Bronchial epithelial cell (primary cell): ENCODE data around the gene NTM. TPM values are rescaled to one million over a fixed set of nuclear protein-coding genes. Genes with fewer than 3 reads are reported as not detected.
A peak's percentile ranks its signal among the peaks of the same experiment; 100 is the strongest.
"Not testable (repeated sequence)": the region's sequence is repeated elsewhere in the genome, so short reads cannot be mapped to it uniquely, and the experiment has no call there.

Source experiments
- DNase-seq: peaks from one replicate; pipeline ENCODE4 v3.0.0-alpha.2; 2010; ENCODE audit warnings: low read depth
- FAIRE-seq: peaks from 2 replicates; lab custom pipeline; 2011; peaks lifted over from hg19 to GRCh38; lab: Jason Lieb, UNC
- H3K27me3 ChIP-seq: 2 replicates; pipeline ENCODE4 v1.5.1; 2011; ENCODE audit warnings: low read length; ENCODE audit not compliant: control insufficient read depth, insufficient read depth
- H3K36me3 ChIP-seq: 2 replicates; pipeline ENCODE4 v1.5.1; 2011; ENCODE audit warnings: low read length; ENCODE audit not compliant: control insufficient read depth, insufficient read depth
- H3K4me3 ChIP-seq: 2 replicates; pipeline ENCODE4 v1.5.1; 2011; ENCODE audit warnings: mild to moderate bottlenecking, low read depth, low read length, control low read depth
- total RNA-seq: library from RNA; depleted of rRNA; stranded (reverse); fragments of >200 nt; gene quantifications from 2 replicates; pipeline ENCODE4 v1.2.1, GENCODE V29; 2014
- TF ChIP-seq, protein P1 (sequence below): IDR thresholded peaks from 2 replicates; pipeline ENCODE4 v1.5.1; 2011; ENCODE audit warnings: mild to moderate bottlenecking, moderate library complexity, low read length, control low read depth, inconsistent platforms; ENCODE audit not compliant: insufficient read depth, severe bottlenecking

NTM gene
- total RNA-seq, 1 donor from 2014 or later = 4.2 TPM

DNA sequence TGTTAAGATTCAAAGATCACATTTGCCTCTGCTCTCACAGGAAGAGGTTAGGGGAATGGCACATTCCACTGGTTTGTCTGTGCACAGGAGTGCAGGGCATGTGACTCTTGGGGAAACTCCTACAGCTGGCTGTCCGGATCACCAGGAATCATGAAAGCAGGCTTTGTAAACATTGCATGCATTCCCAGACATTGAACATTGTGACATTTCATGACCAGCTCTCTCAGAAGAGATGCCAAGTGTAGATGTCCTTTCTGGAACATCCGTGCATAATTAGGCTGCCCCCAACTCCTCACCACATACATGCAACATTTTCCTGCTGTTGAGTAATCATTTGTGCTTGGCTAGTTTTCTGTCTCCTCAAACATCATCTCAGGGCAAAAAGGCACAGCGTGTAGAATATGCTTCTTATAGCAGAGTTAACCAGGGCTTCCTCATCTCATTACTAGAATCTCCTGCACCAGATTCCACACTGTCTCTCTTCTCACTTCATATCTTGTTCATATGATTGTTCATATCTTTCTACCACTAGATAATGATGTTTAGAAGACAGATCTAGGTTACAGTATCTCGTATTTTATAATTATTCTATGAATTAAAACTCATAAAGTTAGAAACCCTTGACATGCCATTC is 694.7 kb downstream of the NTM start:
- DNase-seq = peak; percentile 95
- peak; percentile 75 for FAIRE-seq
- Histone ChIP-seq H3K36me3 (no peaks in the 10 kb centered on the region), H3K27me3 (no peaks in the 10 kb centered on the region), H3K4me3 (no peak overlapping the region)
- TF ChIP-seq, protein P1, sequence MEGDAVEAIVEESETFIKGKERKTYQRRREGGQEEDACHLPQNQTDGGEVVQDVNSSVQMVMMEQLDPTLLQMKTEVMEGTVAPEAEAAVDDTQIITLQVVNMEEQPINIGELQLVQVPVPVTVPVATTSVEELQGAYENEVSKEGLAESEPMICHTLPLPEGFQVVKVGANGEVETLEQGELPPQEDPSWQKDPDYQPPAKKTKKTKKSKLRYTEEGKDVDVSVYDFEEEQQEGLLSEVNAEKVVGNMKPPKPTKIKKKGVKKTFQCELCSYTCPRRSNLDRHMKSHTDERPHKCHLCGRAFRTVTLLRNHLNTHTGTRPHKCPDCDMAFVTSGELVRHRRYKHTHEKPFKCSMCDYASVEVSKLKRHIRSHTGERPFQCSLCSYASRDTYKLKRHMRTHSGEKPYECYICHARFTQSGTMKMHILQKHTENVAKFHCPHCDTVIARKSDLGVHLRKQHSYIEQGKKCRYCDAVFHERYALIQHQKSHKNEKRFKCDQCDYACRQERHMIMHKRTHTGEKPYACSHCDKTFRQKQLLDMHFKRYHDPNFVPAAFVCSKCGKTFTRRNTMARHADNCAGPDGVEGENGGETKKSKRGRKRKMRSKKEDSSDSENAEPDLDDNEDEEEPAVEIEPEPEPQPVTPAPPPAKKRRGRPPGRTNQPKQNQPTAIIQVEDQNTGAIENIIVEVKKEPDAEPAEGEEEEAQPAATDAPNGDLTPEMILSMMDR = no peak

DNA sequence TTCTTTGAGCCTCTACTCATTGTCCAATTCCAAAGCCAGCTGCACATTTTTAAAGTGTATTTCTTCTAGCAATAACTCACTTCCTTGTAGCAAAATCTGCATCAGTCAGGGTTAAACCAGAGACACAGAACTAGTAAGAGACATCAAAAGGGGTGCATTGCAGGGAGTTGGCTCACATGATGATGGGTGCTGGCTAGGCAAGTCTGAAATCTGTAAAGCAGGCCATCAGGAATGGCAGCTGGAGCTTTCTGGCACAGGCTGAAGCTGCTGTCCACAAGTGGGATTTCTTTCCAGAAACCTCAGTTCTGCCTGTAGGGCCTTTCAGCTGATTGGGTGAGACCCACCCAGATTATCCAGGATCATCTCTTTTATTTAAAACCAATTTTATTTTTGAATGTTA is 698.1 kb downstream of the NTM start:
- Histone ChIP-seq H3K4me3 (no peak overlapping the region), H3K36me3 (no peaks in the 10 kb centered on the region), H3K27me3 (no peaks in the 10 kb centered on the region)
- TF ChIP-seq, protein P1 = no peak
- FAIRE-seq = no peak
- no peak for DNase-seq

DNA sequence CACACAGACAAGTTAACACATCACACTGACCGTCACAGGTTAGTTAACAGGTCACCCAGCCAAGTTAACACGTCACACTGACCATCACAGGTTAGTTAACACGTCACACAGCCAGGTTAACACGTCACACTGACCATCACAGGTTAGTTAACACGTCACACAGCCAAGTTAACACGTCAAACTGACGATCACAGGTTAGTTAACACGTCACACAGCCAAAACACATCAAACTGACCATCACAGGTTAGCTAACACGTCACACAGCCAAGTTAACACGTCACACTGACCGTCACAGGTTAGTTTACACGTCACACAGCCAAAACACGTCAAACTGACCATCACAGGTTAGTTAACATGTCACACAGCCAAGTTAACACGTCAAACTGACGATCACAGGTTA is 699.2 kb downstream of the NTM start:
- not testable (repeated sequence) for H3K36me3 ChIP-seq, H3K4me3 ChIP-seq, DNase-seq, FAIRE-seq, H3K27me3 ChIP-seq

DNA sequence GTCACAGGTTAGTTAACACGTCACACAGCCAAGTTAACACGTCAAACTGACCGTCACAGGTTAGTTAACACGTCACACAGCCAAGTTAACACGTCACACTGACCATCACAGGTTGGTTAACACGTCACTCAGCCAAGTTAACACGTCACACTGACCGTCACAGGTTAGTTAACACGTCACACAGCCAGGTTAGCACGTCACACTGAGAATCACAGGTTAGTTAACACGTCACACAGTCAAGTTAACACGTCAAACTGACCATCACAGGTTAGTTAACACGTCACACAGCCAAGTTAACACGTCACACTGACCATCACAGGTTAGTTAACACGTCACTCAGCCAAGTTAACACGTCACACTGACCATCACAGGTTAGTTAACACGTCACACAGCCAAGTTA is 700.5 kb downstream of the NTM start:
- H3K36me3 ChIP-seq, FAIRE-seq, H3K27me3 ChIP-seq, H3K4me3 ChIP-seq, DNase-seq: not testable (repeated sequence)

- Histone ChIP-seq H3K36me3 (no peaks in the 10 kb centered on the region), H3K4me3 (no peak overlapping the region), H3K27me3 (no peaks in the 10 kb centered on the region)
- DNase-seq (peak; percentile 98), FAIRE-seq (no peak)
- TF ChIP-seq, protein P1 = no peak
These were observed 701.8 kb downstream of the NTM start for GRCh38 chr11:132072044-132072857.

- TF ChIP-seq, protein P1 = no peak
- DNase-seq = no peak
- no peak for FAIRE-seq
- Histone ChIP-seq H3K4me3 (no peak overlapping the region), H3K27me3 (no peaks in the 10 kb centered on the region), H3K36me3 (no peaks in the 10 kb centered on the region)
These were observed 702.4 kb downstream of the NTM start for GRCh38 chr11:132072858-132073211.
